A673 (cell line): ENCODE measurements around the gene KRTAP2-3.
"Not testable (repeated sequence)": the region's sequence is repeated elsewhere in the genome, so short reads cannot be mapped to it uniquely, and the experiment has no call there.

ENCODE experiments used
- EZH2 ChIP-seq: fragments of 200-600 bp; sonication (generic); IDR thresholded peaks from 2 replicates; pipeline ENCODE4 v1.6.1; 2017; ENCODE audit warnings: borderline replicate concordance, low read depth, mild to moderate bottlenecking, mixed read lengths, antibody characterized with exemption, low read length; ENCODE audit not compliant: poor library complexity, severe bottlenecking
- TF ChIP-seq, protein P1 (sequence below): fragments of 300-800, 200-600 bp; sonication (generic); conservative IDR thresholded peaks from 2 replicates; pipeline ENCODE4 v1.5.1; 2017; ENCODE audit warnings: low read depth, mild to moderate bottlenecking, antibody characterized with exemption, low read length, moderate library complexity, mixed read lengths

GRCh38 chr17:41059276-41060051, 450 bp downstream of the KRTAP2-3 start:
- TF ChIP-seq, protein P1, sequence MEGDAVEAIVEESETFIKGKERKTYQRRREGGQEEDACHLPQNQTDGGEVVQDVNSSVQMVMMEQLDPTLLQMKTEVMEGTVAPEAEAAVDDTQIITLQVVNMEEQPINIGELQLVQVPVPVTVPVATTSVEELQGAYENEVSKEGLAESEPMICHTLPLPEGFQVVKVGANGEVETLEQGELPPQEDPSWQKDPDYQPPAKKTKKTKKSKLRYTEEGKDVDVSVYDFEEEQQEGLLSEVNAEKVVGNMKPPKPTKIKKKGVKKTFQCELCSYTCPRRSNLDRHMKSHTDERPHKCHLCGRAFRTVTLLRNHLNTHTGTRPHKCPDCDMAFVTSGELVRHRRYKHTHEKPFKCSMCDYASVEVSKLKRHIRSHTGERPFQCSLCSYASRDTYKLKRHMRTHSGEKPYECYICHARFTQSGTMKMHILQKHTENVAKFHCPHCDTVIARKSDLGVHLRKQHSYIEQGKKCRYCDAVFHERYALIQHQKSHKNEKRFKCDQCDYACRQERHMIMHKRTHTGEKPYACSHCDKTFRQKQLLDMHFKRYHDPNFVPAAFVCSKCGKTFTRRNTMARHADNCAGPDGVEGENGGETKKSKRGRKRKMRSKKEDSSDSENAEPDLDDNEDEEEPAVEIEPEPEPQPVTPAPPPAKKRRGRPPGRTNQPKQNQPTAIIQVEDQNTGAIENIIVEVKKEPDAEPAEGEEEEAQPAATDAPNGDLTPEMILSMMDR, result not testable (repeated sequence)
- not testable (repeated sequence) for TF ChIP-seq EZH2
